Epithelial cell of esophagus (primary cell): ENCODE measurements around the gene SPTBN1.
"Not testable (repeated sequence)": the region's sequence is repeated elsewhere in the genome, so short reads cannot be mapped to it uniquely, and the experiment has no call there.

Source experiments
- DNase-seq: peaks from one replicate; pipeline ENCODE4 v3.0.0; 2010; ENCODE audit warnings: low read depth
- H3K4me3 ChIP-seq: 2 replicates; pipeline ENCODE4 v1.5.1; 2011; ENCODE audit warnings: mild to moderate bottlenecking, low read length, control low read depth
- TF ChIP-seq, protein P1 (sequence below): IDR thresholded peaks from 2 replicates; pipeline ENCODE4 v1.5.1; 2011; ENCODE audit warnings: low read depth, mild to moderate bottlenecking, low read length, control low read depth, inconsistent platforms; ENCODE audit not compliant: insufficient read depth; ENCODE audit errors: missing control alignments

The SPTBN1 gene

DNA sequence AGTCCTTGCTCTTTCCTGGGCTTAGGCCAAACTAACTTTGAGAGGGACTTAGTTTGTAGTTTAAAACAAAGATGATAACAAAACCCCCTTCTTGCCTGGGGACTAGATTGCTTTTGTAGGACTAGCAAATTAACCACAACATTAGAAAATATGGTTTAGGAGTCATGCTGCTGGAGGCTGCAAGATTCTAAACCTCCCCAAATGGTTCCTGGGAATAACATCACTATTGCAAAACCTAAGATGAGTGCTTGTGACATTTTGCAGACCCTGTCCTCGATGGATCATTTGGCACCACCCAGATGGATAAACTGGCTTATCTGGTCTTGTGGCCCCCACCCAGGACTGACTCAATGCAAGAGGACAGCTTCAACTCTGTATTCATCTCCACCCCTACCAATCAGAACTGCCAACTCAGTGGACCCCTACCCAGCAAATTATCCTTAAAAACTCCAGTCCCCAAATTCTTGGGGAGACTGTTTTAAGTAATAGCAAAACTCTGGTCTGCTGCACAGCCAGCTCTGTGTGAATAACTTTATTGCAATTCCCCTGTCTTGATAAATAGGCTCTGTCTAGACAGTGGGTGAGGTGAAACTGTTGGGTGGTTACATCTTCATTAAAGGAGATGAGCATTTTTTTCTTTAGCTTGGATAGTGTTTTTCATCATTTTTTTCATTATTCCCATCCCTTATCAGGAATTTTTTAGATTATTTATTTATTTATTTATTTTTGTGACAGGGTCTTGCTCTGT lies 58.9 kb downstream of the SPTBN1 start:
- H3K4me3 ChIP-seq = no peak overlapping the region
- TF ChIP-seq, protein P1, sequence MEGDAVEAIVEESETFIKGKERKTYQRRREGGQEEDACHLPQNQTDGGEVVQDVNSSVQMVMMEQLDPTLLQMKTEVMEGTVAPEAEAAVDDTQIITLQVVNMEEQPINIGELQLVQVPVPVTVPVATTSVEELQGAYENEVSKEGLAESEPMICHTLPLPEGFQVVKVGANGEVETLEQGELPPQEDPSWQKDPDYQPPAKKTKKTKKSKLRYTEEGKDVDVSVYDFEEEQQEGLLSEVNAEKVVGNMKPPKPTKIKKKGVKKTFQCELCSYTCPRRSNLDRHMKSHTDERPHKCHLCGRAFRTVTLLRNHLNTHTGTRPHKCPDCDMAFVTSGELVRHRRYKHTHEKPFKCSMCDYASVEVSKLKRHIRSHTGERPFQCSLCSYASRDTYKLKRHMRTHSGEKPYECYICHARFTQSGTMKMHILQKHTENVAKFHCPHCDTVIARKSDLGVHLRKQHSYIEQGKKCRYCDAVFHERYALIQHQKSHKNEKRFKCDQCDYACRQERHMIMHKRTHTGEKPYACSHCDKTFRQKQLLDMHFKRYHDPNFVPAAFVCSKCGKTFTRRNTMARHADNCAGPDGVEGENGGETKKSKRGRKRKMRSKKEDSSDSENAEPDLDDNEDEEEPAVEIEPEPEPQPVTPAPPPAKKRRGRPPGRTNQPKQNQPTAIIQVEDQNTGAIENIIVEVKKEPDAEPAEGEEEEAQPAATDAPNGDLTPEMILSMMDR = no peak
- peak; percentile 31 for DNase-seq

DNA sequence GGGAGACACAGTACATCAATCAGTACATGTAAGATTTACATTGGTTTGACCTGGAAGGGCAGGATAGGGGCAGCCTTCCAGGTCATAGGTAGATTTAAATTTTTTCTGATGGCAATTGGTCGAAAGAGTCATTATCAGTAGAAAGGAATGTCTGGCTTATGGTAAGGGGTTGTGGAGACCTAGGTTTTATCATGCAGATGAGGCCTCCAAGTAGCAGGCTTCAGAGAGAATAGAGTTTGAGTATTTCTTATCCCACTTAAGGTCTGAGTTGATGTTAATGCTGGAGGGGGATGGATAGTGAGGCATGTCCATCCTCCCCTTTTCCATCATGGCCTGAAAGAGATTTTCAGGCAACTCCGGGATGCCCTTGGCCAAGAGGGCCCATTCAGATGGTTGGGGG lies 60.7 kb downstream of the SPTBN1 start:
- no peak overlapping the region for H3K4me3 ChIP-seq
- DNase-seq = no peak
- TF ChIP-seq, protein P1 = no peak

DNA sequence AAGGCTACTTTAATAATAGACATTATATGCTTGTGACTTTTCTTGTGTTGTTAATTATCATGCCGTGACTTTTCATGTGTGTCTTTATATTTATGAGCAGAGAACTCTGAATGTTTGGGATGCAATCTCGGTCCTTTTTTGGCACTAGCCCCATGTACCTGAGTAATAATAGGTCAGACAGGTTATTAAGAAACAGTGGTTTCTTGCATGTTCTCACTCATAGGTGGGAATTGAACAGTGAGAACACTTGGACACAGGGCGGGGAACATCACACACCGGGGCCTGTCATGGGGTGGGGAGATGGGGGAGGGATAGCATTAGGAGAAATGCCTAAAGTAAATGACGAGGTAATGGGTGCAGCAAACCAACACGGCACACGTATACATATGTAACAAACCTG lies 61.9 kb downstream of the SPTBN1 start:
- peak; percentile 25 for DNase-seq
- not testable (repeated sequence) for H3K4me3 ChIP-seq

DNA sequence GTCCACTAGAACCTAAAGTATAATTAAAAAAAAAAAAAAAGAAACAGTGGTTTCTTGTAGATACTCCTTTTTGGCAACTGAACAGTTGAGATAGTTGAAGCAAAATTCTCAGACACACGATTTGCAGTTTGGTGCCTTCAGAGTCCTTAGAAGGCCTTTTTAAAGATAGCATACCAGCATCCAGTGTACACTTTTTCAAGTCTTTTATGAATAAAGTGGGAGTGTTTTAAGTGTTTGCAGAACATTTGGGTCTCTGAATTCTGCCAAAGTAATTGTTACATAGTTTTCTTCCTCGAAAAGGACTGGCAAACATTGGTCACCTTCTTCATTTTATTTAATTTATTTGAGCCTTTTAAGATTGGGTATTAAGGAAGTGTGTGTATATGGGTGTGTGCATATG lies 62.3 kb downstream of the SPTBN1 start:
- no peak for DNase-seq
- TF ChIP-seq, protein P1 = no peak
- no peak overlapping the region for H3K4me3 ChIP-seq

DNA sequence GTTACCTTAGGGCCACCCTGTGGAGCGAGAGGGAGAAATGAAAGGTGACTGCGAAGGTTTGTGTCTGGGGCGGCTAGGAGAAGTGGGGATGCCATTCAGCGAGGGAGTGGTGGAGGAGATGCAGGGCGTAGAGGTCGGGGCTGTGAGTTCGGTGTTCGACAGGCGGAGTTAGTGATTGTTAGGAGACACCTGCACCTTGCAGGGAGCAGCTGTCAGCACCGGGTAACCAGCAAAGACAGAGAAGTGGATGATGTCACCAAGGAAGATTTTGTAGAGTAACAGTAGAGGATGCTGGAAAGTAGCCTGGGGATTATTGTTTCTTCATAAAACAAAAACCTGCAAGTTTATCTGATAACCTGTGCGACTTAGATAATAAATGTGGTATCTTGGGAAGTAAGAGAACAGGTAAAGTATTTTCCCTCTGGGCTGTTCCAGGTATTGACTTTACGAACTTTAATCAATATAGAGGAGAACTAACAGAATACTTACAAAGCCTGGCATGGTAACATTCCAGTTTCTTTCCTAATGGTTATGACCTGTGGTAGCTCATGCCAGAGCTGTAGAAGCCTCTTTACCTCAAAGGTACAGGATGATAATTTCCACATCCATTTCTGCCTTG lies 63.8 kb downstream of the SPTBN1 start:
- TF ChIP-seq, protein P1 = no peak
- DNase-seq = no peak
- H3K4me3 ChIP-seq = no peak overlapping the region

DNA sequence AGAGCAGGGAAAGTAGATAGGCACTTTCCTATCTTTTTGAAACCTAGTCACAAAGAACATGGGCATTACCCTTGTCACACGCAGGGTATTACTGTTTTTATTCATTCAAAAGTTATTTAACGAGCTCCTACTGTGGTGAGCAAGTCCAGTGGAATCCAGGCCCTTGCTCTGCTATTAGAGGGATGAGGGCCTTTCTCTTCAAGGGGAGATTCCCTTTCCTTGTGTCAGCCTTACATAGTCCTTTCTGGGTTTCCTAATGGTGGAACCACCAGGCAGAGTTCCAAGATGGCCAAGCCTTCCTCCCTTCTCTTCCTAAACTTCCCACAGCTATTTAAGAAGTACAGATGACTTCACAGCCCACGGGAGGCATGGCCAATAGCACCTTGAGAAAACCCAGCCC lies 64.6 kb downstream of the SPTBN1 start:
- DNase-seq = peak; percentile 64
- H3K4me3 ChIP-seq = no peak overlapping the region
- TF ChIP-seq, protein P1 = no peak

DNA sequence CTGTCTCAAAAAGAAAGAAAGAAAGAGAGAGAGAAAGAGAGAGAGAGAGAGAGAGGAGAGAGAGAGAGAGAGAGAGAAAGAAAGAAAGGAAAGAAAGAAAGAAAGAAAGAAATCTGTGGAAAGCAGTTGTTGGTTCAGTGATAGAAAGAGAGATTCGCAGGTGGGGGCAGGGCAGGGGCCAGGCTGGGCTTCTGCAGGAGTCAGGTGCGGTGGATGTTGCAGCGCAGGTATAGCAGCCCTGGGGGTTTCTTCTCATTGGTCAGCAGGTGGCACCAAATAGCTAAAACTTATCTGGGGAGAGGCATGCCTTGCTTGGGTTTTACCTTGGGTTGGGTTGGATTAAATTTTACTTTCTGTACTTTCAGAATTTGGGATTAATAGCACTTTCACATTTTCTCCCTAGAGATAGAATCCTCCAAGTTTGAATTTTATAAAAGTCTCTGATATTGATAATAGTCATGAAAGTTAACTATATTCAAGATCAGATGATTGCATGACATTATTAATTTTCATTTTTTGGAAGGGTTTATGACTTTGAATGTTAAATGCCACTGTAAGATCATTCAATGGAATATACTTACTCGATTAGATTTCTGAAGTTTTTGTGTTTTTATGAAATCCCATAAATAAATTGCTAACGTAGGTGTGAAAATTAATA lies 66.6 kb downstream of the SPTBN1 start:
- peak; percentile 85 for DNase-seq
- H3K4me3 ChIP-seq = no peak overlapping the region
- TF ChIP-seq, protein P1 = peak; percentile 77
